ENCODE measurements around the gene RYR3.

The RYR3 gene

DNA sequence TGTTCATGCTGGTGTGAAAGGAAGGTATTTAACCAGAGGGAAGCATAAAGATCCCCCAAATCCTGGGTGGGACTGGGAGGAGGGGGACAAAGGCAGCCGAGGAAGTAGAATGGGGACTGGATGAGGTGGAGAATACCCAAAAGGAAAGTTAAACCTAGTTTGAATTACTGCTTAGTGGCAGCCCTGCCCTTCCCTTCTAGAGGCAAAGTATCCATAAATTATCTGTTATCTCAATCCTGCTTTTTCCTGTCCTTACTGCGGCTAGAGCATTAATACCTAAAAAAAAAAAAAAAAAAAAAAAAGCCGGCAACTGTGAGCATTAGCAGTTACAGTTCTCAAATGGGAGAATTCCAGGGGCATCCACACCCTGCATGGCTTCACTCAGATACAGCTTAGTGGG lies 139.0 kb downstream of the RYR3 start:
- no peak for DNase-seq (ENCODE audit: low read depth)

DNA sequence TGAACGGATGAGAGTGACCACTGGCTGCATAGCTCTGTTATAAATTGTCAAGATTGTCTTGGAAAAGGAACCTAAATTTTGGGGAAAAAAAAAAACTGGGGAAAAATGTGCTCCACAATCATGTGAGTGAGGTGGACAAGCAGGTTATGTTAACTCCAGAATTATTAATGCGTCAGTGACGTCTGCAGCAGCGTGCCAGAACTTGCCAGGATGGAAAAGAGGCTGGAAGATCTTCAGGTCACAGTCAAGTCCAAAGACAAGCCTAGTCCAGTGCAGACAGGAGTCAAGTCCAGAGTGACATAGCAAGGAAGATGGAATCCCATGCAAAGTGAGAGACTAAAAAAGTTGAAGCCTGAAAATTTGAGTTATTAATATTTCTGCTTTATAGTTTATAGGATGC lies 140.6 kb downstream of the RYR3 start:
- DNase-seq (ENCODE audit: low read depth) = no peak

DNA sequence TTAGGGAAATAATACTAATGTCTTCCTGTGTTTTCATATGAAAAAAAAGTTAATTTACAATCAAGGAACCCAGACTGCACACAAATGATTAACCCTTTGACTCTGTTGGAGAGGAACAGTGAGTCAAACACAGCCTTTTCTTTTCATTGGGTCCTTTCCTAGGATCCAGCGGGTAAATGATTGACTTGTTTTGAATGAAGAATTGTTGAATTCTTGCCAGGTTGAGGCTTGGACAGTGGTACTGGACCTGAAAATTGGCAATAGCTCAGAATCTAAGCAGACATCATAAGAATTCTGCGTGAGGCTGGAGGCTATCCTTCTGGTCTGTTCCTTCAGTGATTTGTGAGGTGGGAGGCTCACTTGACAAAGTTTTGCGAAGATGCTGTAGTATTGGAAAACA lies 143.0 kb downstream of the RYR3 start:
- no peak for DNase-seq (ENCODE audit: low read depth)

- no peak for DNase-seq (ENCODE audit: low read depth)
Measured at GRCh38 chr15:33454346-33454745, 143.6 kb downstream of the RYR3 start.

GRCh38 chr15:33454996-33455395 lies 144.2 kb downstream of the RYR3 start:
- DNase-seq (ENCODE audit: low read depth) = no peak

DNA sequence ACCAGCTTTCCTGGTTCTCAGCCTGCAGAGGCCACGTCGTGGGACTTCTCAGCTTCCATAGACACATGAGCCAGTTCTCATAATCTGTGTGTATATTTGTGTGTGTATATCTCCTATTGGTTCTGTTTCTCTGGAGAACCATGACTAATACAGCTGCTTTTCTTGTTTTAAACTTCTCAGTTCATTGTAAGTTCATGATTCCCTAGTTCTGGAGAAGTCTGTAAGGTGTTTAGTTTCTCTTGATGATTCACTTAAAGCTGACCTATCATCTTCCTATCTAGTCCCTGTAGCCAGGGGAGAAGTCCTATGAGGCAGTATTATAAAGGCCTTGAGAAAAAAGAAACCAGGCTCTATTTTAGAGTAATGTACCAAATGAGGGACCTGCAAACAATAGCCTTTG lies 147.7 kb downstream of the RYR3 start:
- DNase-seq (ENCODE audit: low read depth) = no peak

DNA sequence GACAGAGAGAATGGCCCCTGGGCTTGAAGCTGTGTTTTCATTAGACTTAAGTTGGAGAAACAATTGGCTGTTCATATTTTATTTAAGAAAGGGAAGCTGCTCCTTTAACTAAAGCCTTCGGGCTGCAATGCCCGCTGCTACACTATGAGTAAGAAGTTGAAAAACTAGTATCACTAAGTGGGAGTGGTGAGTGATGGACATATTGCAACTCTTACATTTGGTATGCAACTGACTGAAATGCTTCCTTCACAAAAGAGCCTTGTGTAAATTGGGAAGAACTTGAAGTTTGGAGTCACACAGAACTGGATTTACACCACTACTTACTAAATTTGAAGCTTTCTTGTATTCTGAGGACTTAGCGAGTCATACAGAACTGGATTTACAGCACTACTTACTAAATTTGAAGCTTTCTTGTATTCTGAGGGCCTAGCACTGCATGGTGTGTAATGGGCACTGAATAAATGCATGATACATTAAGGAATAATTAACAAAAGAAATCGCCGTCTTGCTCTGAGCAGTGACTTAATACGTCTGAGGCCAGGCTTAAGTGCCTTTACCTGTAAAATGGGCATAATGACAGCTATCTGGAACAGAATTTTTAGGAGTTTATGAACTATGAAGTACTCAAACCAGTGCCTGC lies 149.5 kb downstream of the RYR3 start:
- no peak for DNase-seq (ENCODE audit: low read depth)

- DNase-seq (ENCODE audit: low read depth) = no peak
Measured at GRCh38 chr15:33461671-33462070, 150.9 kb downstream of the RYR3 start.

DNA sequence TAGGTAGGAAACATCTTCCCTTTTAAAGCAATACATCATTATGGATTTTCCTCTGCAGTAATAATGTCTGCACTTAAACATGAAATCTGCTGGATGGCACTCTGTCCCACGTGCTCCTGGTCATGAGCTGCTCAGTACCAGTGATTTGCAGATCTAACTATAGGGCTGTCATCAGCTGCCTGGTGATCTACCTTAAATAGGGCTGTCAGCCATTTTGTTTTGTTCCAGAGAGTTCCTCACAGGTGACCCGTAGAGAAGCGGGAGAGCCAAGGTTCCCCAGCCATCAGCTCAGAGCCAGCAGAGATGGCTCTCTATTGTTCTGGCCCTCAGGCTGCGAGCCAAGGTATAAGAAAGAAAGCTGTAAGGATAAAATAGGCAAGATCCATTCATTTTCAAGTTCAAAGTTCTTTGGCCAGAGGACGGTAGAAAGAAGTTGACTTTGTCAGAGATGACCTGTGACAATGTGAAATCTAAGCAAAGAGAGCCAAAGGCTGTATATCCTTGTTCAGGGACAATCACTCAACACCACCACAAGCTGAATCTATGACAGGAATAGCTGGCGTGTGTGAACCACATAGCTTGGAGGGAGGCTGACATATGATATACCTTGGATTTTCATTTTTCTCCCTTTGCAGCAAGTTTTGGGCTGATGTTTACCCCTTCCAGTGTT lies 156.5 kb downstream of the RYR3 start:
- no peak for DNase-seq (ENCODE audit: low read depth)

DNA sequence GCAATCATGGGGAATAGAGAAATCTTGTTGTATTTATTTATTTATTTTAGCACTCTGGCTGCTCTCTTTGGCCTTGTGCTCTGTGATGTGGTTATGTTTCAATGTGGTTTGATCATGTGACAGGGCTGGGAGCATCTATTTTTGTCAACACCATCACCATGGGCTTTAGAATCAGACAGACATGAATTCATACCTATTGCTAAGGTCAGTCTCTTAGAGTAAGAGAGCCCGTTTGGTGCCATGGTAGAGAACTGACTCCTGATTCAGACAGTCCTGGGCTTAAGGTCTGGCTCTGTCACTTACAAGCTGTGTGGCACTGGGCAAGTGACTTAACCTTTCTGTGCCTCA lies 157.0 kb downstream of the RYR3 start:
- no peak for DNase-seq (ENCODE audit: low read depth)

DNA sequence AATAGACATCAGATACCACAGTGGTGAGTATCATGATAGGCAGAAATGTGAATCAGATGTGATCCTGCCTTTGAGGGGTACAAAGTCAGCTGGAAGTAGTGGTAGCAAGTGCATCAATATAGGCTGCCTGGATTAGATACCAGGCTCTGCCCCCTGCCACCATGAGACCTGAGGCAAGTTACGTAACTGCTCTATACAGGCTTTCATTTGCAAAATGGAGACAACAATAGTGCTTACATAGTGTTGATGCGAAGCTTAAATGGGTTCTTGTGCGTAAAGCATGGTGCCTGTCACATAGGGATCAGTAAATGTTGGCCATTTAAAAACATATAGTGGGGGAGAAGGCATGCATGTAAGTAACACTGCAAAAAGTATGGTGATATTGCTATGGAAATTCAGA lies 158.0 kb downstream of the RYR3 start:
- no peak for DNase-seq (ENCODE audit: low read depth)

- DNase-seq (ENCODE audit: low read depth) = no peak
Measured at GRCh38 chr15:33473005-33473404, 162.2 kb downstream of the RYR3 start.

DNA sequence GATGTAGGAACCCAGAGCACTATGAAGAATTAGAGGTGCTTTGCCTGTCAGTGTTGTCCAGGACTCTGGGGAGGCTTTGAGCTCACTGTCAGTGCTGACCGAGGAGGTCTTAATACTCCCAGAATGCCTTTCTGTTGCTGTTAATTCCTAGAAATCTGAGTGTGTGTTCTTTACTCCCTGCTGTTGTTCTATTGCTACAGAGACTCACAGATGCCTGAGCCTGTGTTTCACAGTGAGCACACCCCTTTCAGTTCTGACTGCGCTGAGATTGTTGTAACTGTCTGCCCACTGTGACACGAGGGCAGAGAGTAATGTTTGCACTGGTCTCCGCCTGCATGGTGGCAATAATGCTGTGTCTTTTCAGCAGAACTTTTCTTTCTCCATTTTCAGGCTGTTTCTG lies 162.9 kb downstream of the RYR3 start:
- no peak for DNase-seq (ENCODE audit: low read depth)

DNA sequence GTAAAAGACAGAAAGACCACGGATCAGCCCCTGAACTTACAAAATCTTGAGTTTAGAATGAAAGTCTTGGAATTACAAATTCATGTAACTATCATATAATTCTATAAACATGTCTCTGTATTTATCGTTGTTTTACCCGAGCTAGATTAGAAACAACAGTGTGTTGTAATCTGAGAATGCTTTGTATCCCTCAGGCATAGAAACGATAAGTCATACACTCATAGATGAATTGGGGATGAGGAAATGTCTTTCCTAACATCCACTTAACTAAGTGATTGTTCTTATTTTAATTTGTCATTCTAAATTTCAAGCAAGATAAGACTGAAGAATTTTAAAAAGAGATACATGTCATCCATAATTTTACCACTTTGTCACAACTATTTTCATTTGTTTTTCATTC lies 165.3 kb downstream of the RYR3 start:
- no peak for DNase-seq (ENCODE audit: low read depth)

GRCh38 chr15:33476908-33477307 lies 166.1 kb downstream of the RYR3 start:
- DNase-seq (ENCODE audit: low read depth) = no peak

DNA sequence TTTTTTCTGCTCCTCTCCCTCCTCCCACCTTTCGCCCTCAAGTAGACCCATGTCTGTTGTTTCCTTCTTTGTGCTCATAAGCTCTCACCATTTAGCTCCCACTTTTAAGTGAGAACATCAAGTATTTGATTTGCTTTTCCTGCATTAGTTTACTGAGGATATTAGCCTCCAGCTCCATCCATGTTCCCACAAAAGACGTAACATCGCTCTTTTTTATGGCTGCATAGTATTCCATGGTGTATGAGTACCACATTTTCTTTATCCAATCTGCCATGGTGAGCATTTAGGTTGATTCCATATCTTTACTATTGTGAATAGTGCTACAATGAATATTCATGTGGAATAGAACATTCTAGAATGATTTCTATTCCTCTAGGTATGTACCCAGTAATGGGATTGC lies 178.6 kb downstream of the RYR3 start:
- DNase-seq (ENCODE audit: low read depth) = no peak

DNA sequence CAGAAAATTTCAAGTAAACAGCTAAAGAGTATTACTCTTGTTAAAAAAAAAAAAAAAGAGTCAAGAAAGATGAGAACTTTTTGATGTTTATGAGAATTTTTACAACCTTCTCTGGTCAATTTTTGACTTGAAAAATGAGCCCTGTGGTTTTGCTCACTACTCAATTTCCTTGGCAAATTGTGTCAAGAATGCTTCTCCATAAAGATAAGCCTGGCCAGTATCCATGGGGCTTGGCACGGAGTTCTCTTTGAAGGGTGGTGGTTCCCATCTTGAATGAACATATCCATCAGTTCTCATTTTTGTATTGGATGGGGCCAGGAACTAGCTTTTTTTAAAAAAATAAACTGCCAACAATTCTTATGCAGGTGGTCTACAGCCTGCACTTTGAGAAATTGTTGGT lies 179.9 kb downstream of the RYR3 start:
- DNase-seq (ENCODE audit: low read depth) = no peak

DNA sequence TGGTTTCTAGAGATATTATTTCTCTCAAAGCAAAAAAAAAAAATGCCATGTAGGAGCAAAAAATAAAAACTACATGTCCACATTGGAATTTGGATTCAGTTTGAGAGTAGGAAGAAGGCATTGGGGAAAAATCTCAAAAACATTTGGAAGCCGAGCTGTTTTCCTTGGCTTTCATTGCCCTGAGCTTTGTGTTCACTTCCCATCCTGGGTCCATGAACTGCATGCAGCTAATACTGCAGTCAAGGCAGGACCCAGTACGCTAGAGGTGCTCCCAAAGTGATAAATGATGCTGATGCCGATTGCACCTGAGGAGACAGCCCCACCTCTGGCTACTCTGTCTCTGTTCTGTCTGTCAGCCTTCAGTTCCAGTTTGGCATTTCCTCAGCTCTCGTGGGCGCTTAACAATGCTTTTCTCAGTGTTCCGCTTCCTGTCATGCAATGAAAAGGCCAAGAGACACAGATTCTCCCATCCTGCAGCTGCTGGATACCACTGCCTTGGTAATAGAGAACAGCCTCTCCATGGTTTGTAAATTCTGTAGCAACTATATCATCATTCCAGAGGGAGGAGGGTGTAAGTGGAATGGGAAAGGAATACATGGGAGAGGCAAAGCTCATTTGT lies 181.8 kb downstream of the RYR3 start:
- DNase-seq (ENCODE audit: low read depth) = no peak

GRCh38 chr15:33494306-33494705 lies 183.5 kb downstream of the RYR3 start:
- no peak for DNase-seq (ENCODE audit: low read depth)

DNA sequence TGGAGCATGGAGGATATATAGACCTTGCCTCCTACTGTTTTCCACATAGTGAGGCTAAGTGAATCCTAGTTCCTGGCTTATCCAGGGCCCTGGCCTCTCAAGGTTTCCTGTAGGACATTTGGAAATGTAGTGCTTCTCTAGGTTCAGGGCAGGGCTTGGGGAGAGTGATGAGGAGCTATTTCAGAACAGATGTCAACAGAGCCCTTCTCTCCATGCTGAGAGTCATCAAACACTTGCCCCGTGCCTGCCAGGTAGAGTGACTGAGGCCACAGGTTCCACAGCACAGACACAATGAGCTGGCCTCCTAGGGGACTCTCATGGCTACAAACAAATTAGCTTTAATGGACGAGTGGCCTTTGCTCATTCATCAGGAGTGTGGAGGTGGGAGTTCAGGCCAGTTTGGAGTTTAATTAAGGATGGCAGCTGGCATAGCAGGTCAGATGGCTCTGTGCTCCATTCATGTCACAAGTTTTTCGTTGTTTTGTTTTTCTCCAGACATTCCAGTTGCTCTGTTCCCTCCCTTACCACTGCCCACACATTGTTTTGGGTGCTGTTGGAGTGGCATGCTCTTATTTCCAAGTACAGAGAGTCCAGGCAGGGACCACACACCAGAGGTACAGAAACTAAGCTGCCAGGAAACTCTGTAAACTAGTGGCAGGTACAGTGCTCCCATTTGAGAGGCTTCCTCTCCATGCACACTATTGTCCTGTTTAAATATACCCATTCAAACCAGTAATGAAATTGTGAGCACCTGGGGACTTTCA lies 189.8 kb downstream of the RYR3 start:
- no peak for DNase-seq (ENCODE audit: low read depth)

DNA sequence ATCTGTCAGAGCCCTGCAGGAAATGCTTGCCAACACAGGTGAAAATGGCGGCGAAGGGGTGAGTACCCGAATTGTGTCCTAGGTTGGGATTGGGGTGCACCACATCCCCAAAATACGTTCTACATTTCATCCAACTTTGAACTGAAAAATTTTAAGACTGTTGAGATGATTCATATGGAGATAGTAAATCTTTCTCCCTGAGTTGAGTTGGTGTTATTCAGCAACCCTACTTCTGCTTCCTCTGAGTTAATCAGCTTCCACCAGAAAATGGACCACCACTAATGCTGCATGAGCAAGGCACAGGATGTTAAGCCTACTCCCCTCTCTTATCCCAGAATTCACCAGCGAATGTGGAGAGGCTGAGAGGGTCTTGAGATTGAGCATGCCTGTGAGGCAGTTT lies 192.9 kb downstream of the RYR3 start:
- no peak for DNase-seq (ENCODE audit: low read depth)

- no peak for DNase-seq (ENCODE audit: low read depth)
Measured at GRCh38 chr15:33506781-33507296, 196.1 kb downstream of the RYR3 start.

DNA sequence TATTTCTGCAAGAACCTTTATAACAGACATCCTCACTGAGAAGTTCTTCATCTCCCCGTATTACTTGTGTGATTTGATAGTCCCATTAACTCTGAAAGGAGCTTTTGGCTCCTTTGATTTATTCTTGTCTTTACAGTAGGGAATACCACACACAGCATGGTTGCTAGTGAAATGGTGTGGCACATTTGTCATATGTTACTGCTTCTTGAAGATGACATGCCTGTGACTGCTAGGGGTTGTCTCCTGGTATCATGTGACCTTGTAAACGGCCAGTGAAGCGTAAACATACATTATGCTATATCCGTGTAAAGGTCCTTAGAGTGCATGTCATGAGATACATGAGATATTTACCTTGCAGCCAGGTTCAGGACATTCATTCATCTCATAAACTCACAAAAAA lies 197.9 kb downstream of the RYR3 start:
- DNase-seq (ENCODE audit: low read depth) = no peak

Measured in stimulated activated CD8-positive, alpha-beta memory T cell treated with anti-CD3 and anti-CD28 coated beads, Interleukin-12 subunit alpha, Interleukin-12 subunit beta, amount 100 ng/mL, for 4 hours (primary cell).